ENCODE measurements around the gene SCMH1. TPM values are rescaled to one million over a fixed set of nuclear protein-coding genes. Genes with fewer than 3 reads are reported as not detected.

Gene SCMH1
- total and polyA plus RNA-seq, 10 donors = 8.6 to 40.5 (median 26.1) TPM

- no peaks in the 10 kb centered on the region for H3K27me3 ChIP-seq (replicated peaks in 1 of 7)
- H3K27ac ChIP-seq = no peak overlapping the region
- H3K9me3 ChIP-seq = no peaks in the 10 kb centered on the region
- H3K4me1 ChIP-seq = peaks cover 0 to 22% (median 17%) of the 10 kb centered on the region in 6 donors
- intact Hi-C loops (cut with DNase I; ENCODE audit: low total_unique reads) = no loop called here
- peaks cover 3 to 64% (median 44%) of the 10 kb centered on the region in 6 donors for H3K36me3 ChIP-seq
- 89 to 96% (median 90%) methylated on average over 4 of the region's 4 CpGs for WGBS, 5 donors
- no peak overlapping the region for H3K4me3 ChIP-seq
- no peak for DNase-seq
- TF ChIP-seq POLR2AphosphoS5 (IDR thresholded peaks at IDR 0.05) (no peak), POLR2A (IDR thresholded peaks at IDR 0.05) (no peak), CTCF (IDR thresholded peaks at IDR 0.05 in 8 of 11, conservative IDR thresholded peaks at IDR 0.05 in 3 of 11) (no peak)
Measured at GRCh38 chr1:40984531-40984930, 257.6 kb downstream of the SCMH1 start.

- TF ChIP-seq CTCF (IDR thresholded peaks at IDR 0.05 in 8 of 11, conservative IDR thresholded peaks at IDR 0.05 in 3 of 11) = no peak
- TF ChIP-seq POLR2AphosphoS5 (IDR thresholded peaks at IDR 0.05) = no peak
- no peak for TF ChIP-seq POLR2A (IDR thresholded peaks at IDR 0.05)
- H3K36me3 ChIP-seq = peaks cover 3 to 60% (median 40%) of the 10 kb centered on the region in 6 donors
Measured at GRCh38 chr1:40984066-40984465, 258.0 kb downstream of the SCMH1 start.

GRCh38 chr1:40983286-40983685, 258.8 kb downstream of the SCMH1 start:
- Histone ChIP-seq H3K4me1 (peaks cover 5 to 30% (median 19%) of the 10 kb centered on the region in 6 donors), H3K36me3 (peaks cover 3 to 52% (median 33%) of the 10 kb centered on the region in 6 donors), H3K27ac (no peak overlapping the region), H3K4me3 (no peak overlapping the region), H3K27me3 (replicated peaks in 1 of 7) (no peaks in the 10 kb centered on the region), H3K9me3 (no peaks in the 10 kb centered on the region)
- TF ChIP-seq CTCF (IDR thresholded peaks at IDR 0.05 in 8 of 11, conservative IDR thresholded peaks at IDR 0.05 in 3 of 11) = no peak
- no peak for TF ChIP-seq POLR2A (IDR thresholded peaks at IDR 0.05)
- TF ChIP-seq POLR2AphosphoS5 (IDR thresholded peaks at IDR 0.05) = no peak
- 92 to 100% (median 95%) methylated on average over 1 of the region's 1 CpG for WGBS, 5 donors
- DNase-seq = no peak
- intact Hi-C loops (cut with DNase I; ENCODE audit: low total_unique reads) = no loop called here

More at GRCh38 chr1:40984066-40984465, 258.0 kb downstream of the SCMH1 start:
- Histone ChIP-seq H3K9me3 (no peaks in the 10 kb centered on the region), H3K27ac (no peak overlapping the region), H3K27me3 (replicated peaks in 1 of 7) (no peaks in the 10 kb centered on the region), H3K4me3 (no peak overlapping the region), H3K4me1 (peaks cover 2 to 24% (median 17%) of the 10 kb centered on the region in 6 donors)
- 86 to 96% (median 88%) methylated on average over 2 of the region's 2 CpGs for WGBS, 5 donors
- no peak for DNase-seq
- intact Hi-C loops (cut with DNase I; ENCODE audit: low total_unique reads) = no loop called here

- intact Hi-C loops (cut with DNase I; ENCODE audit: low total_unique reads) = no loop called here
- 75 to 100% (median 86%) methylated on average over 1 of the region's 1 CpG for WGBS, 5 donors
Measured at GRCh38 chr1:40982721-40983120, 259.4 kb downstream of the SCMH1 start.

More at GRCh38 chr1:40982721-40983120, 259.4 kb downstream of the SCMH1 start:
- Histone ChIP-seq H3K9me3 (no peaks in the 10 kb centered on the region), H3K4me1 (peaks cover 5 to 30% (median 19%) of the 10 kb centered on the region in 6 donors), H3K27me3 (replicated peaks in 1 of 7) (no peaks in the 10 kb centered on the region), H3K27ac (no peak overlapping the region), H3K4me3 (no peak overlapping the region), H3K36me3 (peaks cover 3 to 46% (median 28%) of the 10 kb centered on the region in 6 donors)
- TF ChIP-seq POLR2AphosphoS5 (IDR thresholded peaks at IDR 0.05) = no peak
- TF ChIP-seq CTCF (IDR thresholded peaks at IDR 0.05 in 8 of 11, conservative IDR thresholded peaks at IDR 0.05 in 3 of 11) = no peak
- no peak for TF ChIP-seq POLR2A (IDR thresholded peaks at IDR 0.05)
- no peak for DNase-seq

Data from spleen (tissue), 11 donors.